Effector memory CD8-positive, alpha-beta T cell (primary cell): ENCODE results near the gene HCN4.

Experiments used
- ATAC-seq: fragments of 150-1000 bp; cut with Tn5 transposase; replicated peaks from 2 replicates; pipeline ENCODE4 v1.10.0; 2021; ENCODE audit warnings: mild to moderate bottlenecking, moderate library complexity
- DNase-seq, 3 experiments: peaks; one replicate each; pipeline ENCODE4 v3.0.0; 2021
- H3K27ac Mint-ChIP-seq, 2 donors: one replicate each; pipeline ENCODE4 v1.8.0; 2022; ENCODE audit warnings: mild to moderate bottlenecking in 2 of 2, mixed read lengths in 2 of 2, moderate library complexity in 2 of 2
- H3K27me3 Mint-ChIP-seq, 2 donors: one replicate each; pipeline ENCODE4 v1.8.0; 2022; ENCODE audit warnings: mixed read lengths in 2 of 2
- H3K36me3 Mint-ChIP-seq: one replicate; pipeline ENCODE4 v1.8.0; 2022; ENCODE audit warnings: mild to moderate bottlenecking, moderate library complexity, mixed read lengths; ENCODE audit not compliant: insufficient read depth
- H3K4me1 Mint-ChIP-seq, 2 donors: one replicate each; pipeline ENCODE4 v1.8.0; 2022; ENCODE audit warnings: low read depth in 2 of 2, mixed read lengths in 2 of 2
- H3K4me3 Mint-ChIP-seq, 2 donors: one replicate each; pipeline ENCODE4 v1.8.0; 2022; ENCODE audit warnings: mild to moderate bottlenecking in 2 of 2, mixed read lengths in 2 of 2, moderate library complexity in 2 of 2
- H3K9me3 Mint-ChIP-seq, 2 donors: one replicate each; pipeline ENCODE4 v1.8.0; 2022; ENCODE audit warnings: mixed read lengths in 2 of 2

Gene HCN4

DNA sequence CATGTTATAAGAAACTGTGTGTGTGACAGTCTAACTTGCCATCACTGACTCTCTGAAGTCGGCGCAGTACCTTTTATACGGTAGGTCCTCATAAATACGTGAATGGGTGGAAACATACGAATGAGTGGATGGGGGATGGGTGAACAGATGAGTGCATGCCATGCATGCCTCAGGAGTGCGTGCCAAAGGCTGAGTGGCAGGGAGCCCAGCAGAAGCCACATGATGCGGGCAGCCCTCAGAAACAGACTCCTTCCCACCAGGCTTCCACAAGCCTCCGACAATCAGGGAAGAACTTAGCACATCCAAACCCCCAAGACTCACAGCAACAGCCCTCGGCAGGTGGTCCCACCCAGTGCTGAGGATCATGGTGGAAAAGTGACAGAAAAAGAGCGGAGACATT is 16.7 kb downstream of the HCN4 start:
- H3K4me1 Mint-ChIP-seq = no peaks in the 10 kb centered on the region
- H3K27ac Mint-ChIP-seq = no peak overlapping the region
- H3K27me3 Mint-ChIP-seq = peaks cover 7 to 21% of the 10 kb centered on the region in 2 donors
- DNase-seq = no peak
- peaks cover 4% of the 10 kb centered on the region for H3K36me3 Mint-ChIP-seq
- no peak for ATAC-seq
- no peaks in the 10 kb centered on the region for H3K9me3 Mint-ChIP-seq
- H3K4me3 Mint-ChIP-seq = no peak overlapping the region

DNA sequence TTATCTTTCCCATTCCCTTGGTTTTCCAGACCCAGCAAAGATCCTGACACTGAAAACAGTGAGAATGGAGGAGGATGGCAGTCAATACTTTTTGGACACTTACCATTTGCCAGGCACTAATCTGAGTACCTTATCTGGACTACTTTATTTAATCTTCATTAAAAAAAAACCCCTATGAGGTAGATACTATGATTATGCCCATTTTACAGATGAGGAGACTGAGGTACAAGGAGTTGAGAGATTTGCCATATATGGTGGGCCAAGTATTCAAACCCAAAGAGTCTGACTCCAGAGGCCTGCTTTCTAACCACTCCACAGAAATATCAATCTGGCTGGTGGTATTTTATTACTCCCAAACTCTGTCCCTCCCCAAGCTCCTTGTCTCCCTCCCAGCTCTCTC is 19.6 kb downstream of the HCN4 start:
- H3K9me3 Mint-ChIP-seq = no peaks in the 10 kb centered on the region
- peaks cover 0 to 8% of the 10 kb centered on the region in 2 donors for H3K27me3 Mint-ChIP-seq
- no peaks in the 10 kb centered on the region for H3K4me1 Mint-ChIP-seq
- peaks cover 4% of the 10 kb centered on the region for H3K36me3 Mint-ChIP-seq
- no peak overlapping the region for H3K4me3 Mint-ChIP-seq
- ATAC-seq (no peak), DNase-seq (no peak)
- no peak overlapping the region for H3K27ac Mint-ChIP-seq

DNA sequence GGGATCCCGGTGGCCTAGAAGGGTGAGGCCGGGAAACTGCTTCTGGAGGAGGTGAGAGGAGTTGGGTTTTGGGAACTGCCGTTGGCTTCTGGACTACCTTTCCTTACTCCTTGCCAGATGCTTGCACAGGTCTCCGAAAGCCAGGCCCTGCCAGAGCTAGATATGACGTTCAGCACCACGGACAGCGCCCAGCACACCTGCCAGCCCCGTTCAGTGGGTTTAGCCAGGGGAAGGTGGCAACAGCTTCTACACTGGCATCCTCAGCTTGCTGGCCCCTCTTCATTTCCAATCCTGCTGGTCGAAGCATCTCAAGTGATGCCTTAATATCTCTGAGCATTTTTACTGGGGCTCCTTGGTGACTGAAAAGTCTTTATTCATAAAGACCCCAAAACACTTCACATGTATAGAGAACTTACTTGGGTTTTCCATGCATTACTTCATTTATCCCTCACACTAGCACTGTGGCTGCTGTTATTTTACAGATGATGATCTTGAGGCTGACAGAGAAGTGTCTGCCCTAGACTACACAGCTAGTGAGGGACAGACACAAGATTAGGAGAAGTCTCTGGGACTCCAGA is 21.9 kb downstream of the HCN4 start:
- H3K4me1 Mint-ChIP-seq = no peaks in the 10 kb centered on the region
- DNase-seq = peak; percentile 38 to 56 (median 56)
- H3K4me3 Mint-ChIP-seq = no peak overlapping the region
- H3K36me3 Mint-ChIP-seq = peaks cover 4% of the 10 kb centered on the region
- no peak overlapping the region for H3K27ac Mint-ChIP-seq
- peaks cover 0 to 30% of the 10 kb centered on the region in 2 donors for H3K27me3 Mint-ChIP-seq
- ATAC-seq = peak; percentile 46
- H3K9me3 Mint-ChIP-seq = peaks cover 2 to 15% of the 10 kb centered on the region in 2 donors

GRCh38 chr15:73345658-73346057 is 23.1 kb downstream of the HCN4 start:
- ATAC-seq (no peak), DNase-seq (no peak)
- Mint-ChIP-seq H3K9me3 (peaks cover 2 to 15% of the 10 kb centered on the region in 2 donors), H3K4me1 (no peaks in the 10 kb centered on the region), H3K27ac (no peak overlapping the region), H3K27me3 (peaks cover 0 to 32% of the 10 kb centered on the region in 2 donors), H3K36me3 (peaks cover 4% of the 10 kb centered on the region), H3K4me3 (no peak overlapping the region)

DNA sequence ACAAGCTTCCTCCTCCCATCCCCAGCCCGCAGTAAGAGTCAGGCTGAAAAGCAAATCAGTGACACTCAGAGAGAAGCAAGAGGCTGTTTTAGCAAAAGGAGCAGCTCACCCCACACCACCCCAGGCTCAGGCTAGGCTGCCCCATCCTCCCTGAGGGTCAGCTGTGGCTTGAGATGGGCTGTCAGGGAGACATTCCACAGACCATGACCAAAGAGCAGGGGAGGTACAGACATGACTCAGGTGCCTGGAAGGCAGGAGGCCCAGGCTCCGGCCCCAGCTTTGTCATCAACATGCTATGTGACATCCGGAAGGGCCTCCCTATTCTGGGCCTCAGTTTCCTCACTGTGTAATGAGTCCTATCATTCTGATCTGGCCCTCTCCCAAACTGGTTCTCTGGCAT is 24.7 kb downstream of the HCN4 start:
- no peak for DNase-seq
- H3K4me3 Mint-ChIP-seq = no peak overlapping the region
- ATAC-seq = no peak
- no peaks in the 10 kb centered on the region for H3K4me1 Mint-ChIP-seq
- peaks cover 2 to 15% of the 10 kb centered on the region in 2 donors for H3K9me3 Mint-ChIP-seq
- no peak overlapping the region for H3K27ac Mint-ChIP-seq
- H3K36me3 Mint-ChIP-seq = peaks cover 4% of the 10 kb centered on the region
- peaks cover 0 to 43% of the 10 kb centered on the region in 2 donors for H3K27me3 Mint-ChIP-seq

DNA sequence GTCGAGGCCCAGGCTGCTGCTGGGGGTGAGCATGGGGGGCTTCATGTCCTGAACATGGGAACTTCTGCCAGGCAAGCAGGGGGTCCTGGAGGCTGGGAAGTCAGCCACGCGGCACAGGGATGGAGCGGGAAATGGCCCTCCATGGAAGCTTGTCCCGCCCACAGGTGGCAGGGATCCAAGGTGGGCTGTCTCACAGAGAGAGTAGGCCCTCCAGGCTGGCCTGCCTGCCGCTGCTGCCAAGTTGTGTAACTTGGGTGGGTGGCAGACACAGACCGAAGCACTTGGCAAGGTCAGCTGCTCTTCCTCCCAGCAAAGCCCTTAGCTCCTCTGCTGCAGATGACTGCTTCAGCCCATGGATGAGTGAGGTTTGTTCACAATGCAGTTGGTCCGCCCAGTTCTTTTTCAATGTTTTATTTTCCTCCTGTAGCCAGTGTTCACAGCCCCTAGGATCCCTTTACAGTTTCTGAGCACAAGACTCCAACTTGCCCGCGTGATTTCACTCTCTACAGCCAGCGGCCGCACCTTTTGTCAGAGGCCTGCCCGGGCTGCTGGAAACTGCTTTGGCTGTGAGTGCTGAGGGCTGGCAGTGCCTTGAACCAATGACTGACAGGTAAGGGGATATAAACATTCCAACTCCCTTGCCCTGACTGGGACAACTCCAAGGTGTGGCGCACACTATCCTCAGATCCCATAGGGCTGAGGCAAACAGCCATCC is 26.7 kb downstream of the HCN4 start:
- Mint-ChIP-seq H3K4me3 (no peak overlapping the region), H3K27ac (no peak overlapping the region), H3K4me1 (no peaks in the 10 kb centered on the region), H3K27me3 (peaks cover 5 to 58% of the 10 kb centered on the region in 2 donors), H3K36me3 (no peaks in the 10 kb centered on the region), H3K9me3 (peaks cover 2 to 15% of the 10 kb centered on the region in 2 donors)
- no peak for DNase-seq
- ATAC-seq = no peak

DNA sequence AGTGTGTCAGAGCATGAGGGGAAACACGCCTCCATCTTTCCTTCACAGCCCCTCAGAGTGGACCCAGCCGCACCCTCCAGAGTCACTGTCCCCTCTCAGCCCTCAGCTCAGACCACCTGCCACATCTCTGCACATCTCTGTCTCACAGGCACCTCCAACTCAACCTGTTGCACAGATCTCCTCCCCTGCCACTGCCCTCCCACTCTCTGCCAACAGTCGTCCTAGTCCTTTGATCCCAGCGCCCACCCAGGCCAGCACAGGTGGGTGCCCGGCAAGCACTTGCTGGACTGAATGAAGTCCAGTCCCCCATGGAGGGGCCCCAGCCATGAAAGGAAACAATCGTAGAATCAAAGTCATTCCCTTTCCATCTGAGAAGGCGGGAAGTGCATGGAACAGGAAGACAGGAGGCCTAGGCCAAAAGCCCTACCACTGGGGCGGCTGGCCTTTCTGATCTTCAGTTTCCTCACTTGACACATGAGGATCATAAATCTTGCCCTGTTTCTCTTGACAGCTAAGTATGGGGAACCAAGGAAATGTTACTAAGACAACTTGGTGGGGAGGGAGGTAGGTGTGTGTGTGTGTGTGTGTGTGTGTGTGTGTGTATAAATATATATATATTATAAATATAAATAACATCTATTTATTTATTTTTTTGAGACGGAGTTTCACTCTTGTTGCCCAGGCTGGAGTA is 28.1 kb downstream of the HCN4 start:
- H3K36me3 Mint-ChIP-seq = no peaks in the 10 kb centered on the region
- peaks cover 13 to 65% of the 10 kb centered on the region in 2 donors for H3K27me3 Mint-ChIP-seq
- no peak for ATAC-seq
- H3K4me3 Mint-ChIP-seq = no peak overlapping the region
- H3K4me1 Mint-ChIP-seq = no peaks in the 10 kb centered on the region
- H3K27ac Mint-ChIP-seq = no peak overlapping the region
- peaks cover 2 to 15% of the 10 kb centered on the region in 2 donors for H3K9me3 Mint-ChIP-seq
- no peak for DNase-seq

- Mint-ChIP-seq H3K27me3 (peaks cover 13 to 61% of the 10 kb centered on the region in 2 donors), H3K9me3 (peaks cover 2 to 14% of the 10 kb centered on the region in 2 donors), H3K27ac (no peak overlapping the region), H3K4me1 (no peaks in the 10 kb centered on the region), H3K4me3 (no peak overlapping the region), H3K36me3 (no peaks in the 10 kb centered on the region)
- no peak for DNase-seq
- ATAC-seq = no peak
These were observed 30.0 kb downstream of the HCN4 start for GRCh38 chr15:73338606-73339374.

GRCh38 chr15:73338058-73338457 is 30.7 kb downstream of the HCN4 start:
- H3K4me3 Mint-ChIP-seq = no peak overlapping the region
- no peak overlapping the region for H3K27ac Mint-ChIP-seq
- H3K9me3 Mint-ChIP-seq = peaks cover 0 to 6% of the 10 kb centered on the region in 2 donors
- no peak for DNase-seq
- H3K36me3 Mint-ChIP-seq = no peaks in the 10 kb centered on the region
- peaks cover 13 to 54% of the 10 kb centered on the region in 2 donors for H3K27me3 Mint-ChIP-seq
- no peak for ATAC-seq
- H3K4me1 Mint-ChIP-seq = no peaks in the 10 kb centered on the region

DNA sequence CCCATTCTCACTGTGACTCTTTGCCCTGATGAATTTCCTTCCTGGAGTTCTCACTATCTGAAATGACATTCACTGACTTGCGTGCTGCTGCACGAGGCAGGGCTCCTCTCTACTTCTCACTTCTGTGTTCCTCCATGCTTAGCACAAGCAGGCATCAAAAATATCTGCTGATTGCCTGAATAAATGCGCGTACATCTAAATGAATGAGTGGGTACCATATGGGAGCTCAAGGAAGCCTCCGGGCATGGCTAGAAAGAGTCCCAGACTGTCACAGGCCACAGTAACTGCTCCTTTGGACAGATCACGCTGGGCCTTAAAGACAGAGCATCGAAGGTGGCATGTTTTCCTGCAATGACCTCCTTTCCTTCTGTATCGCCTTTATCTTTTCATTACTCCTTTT is 31.6 kb downstream of the HCN4 start:
- peaks cover 13 to 45% of the 10 kb centered on the region in 2 donors for H3K27me3 Mint-ChIP-seq
- H3K4me3 Mint-ChIP-seq = no peak overlapping the region
- H3K9me3 Mint-ChIP-seq = no peaks in the 10 kb centered on the region
- no peaks in the 10 kb centered on the region for H3K36me3 Mint-ChIP-seq
- DNase-seq (no peak), ATAC-seq (no peak)
- H3K27ac Mint-ChIP-seq = no peak overlapping the region
- H3K4me1 Mint-ChIP-seq = no peaks in the 10 kb centered on the region

- no peak overlapping the region for H3K4me3 Mint-ChIP-seq
- H3K9me3 Mint-ChIP-seq = no peaks in the 10 kb centered on the region
- H3K27ac Mint-ChIP-seq = no peak overlapping the region
- DNase-seq = no peak
- no peak for ATAC-seq
- no peaks in the 10 kb centered on the region for H3K4me1 Mint-ChIP-seq
- H3K36me3 Mint-ChIP-seq = no peaks in the 10 kb centered on the region
- H3K27me3 Mint-ChIP-seq = peaks cover 13 to 43% of the 10 kb centered on the region in 2 donors
These were observed 32.0 kb downstream of the HCN4 start for GRCh38 chr15:73336756-73337155.

DNA sequence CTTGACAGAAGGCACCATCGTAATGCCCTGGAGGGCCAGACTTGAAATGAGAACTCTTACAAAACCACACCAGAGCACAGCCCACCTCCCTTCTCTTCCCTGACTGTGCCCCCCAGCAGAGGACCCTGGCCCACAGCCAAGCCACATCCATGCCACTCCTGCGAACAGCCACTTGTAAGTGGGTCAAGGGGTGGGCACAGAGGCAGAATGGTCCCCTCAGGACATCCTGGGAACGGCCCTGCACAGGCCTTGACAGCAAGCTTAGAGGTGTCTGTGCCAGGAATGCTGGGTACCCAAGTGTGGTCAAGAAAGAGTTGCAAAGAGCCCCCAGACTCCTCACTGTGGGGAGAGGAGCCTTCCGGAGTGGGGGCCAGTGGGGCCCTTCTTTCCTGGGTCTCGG is 33.3 kb downstream of the HCN4 start:
- H3K27ac Mint-ChIP-seq = no peak overlapping the region
- no peak overlapping the region for H3K4me3 Mint-ChIP-seq
- no peak for DNase-seq
- peaks cover 13 to 39% of the 10 kb centered on the region in 2 donors for H3K27me3 Mint-ChIP-seq
- no peaks in the 10 kb centered on the region for H3K9me3 Mint-ChIP-seq
- H3K36me3 Mint-ChIP-seq = no peaks in the 10 kb centered on the region
- ATAC-seq = no peak
- H3K4me1 Mint-ChIP-seq = no peaks in the 10 kb centered on the region

DNA sequence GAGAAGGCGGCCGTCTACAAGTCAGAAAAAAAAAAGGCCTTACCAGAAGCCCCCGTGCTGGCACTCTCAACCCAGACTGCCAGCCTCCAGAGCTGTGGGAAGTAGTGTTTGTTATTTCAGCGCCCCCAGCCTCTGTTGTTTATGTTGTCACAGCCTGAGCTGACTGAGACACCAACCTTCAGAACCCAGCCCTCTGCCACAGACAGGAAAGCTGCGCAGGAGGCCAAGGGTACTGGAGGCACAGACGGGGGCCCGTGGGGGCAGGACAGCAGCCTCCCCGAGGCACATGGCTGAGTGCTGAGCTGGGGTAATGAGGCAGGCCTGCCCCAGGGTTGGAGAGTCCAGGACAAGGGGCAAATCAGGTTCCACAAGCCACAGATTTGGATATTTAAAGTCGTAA is 33.7 kb downstream of the HCN4 start:
- Mint-ChIP-seq H3K9me3 (no peaks in the 10 kb centered on the region), H3K27me3 (peaks cover 13 to 35% of the 10 kb centered on the region in 2 donors), H3K4me1 (no peaks in the 10 kb centered on the region), H3K27ac (no peak overlapping the region), H3K4me3 (no peak overlapping the region), H3K36me3 (no peaks in the 10 kb centered on the region)
- ATAC-seq (no peak), DNase-seq (no peak)
